ENCODE results near the gene CD55.

CD55 gene

DNA sequence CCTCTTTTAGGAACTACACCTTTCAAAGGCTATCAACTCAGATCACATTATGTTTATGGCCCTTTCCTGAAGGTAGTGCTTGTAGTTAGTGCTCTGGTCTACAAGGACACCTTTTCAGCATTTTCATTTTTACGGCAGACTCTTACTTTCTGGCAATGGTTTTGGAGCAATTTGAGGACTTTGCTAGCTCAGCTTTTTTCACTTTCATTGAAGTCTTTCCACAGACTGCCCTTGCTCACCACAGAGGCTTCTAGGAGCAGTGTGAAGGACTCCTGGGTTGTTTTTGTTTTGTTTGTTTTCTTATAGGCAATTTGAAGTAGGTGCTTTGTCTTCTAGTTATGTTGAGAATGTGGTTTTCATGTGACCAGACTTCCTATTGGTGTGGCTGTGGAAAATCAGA is 43.1 kb downstream of the CD55 start:
- DNase-seq: no peak

DNA sequence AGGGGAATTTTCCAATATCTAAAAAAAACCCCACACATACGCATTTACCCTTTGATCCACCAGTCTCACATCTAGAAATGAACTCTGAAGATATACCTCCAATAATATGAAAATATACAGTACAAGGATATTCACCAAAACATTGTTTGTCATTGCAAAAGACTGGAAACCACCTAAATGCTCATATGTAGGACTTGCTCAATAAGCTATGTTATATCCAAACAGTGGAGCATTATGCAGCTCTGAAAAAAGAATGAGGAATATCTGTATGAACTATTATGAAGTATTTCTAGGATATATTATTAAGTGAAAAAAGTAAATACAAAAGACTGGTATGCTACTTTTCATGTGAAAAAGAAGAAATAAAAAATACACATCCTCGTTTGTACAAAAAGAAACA is 43.6 kb downstream of the CD55 start:
- no peak for DNase-seq

DNA sequence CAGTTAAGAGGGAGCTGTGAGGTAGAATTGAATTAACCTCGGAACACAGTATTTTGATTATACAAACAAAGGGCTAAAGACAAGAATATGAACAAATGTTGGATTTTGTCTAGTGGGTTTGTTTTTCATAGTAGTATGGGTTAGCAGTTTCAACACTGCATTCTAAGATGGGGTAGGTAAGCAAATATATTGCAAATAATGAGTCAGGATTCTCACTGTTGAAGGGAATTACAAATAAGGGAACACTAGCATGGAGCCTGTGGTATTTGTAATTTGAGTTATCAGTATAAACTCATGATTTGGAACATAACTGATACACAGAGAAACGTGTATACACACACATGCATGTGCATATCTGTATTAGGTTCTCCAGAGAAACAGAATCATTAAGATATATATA is 44.5 kb downstream of the CD55 start:
- DNase-seq: no peak

DNA sequence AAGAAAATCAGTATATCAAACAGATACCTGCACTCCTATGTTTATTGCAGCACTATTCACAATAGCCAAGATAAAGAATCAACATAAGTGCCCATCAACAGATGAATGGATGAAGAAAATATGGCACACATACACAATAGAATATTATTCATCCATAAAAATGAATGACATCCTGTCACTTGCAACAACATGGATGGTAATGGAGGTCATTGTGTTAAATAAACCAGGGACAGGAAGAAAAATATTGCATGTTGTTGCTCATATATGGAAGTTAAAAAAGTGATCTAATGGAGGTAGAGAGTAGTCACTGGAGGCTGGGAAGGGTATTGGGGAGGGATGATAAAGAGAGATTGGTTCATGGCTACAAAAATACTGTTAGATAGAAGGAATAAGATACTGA is 67.2 kb downstream of the CD55 start:
- no peak for DNase-seq

GRCh38 chr1:207389728-207390464 is 68.4 kb downstream of the CD55 start:
- DNase-seq: no peak

- DNase-seq: no peak
Measured at GRCh38 chr1:207393610-207394009, 72.1 kb downstream of the CD55 start.

- DNase-seq: no peak
Measured at GRCh38 chr1:207396168-207396746, 74.8 kb downstream of the CD55 start.

- no peak for DNase-seq
Measured at GRCh38 chr1:207397525-207397926, 76.0 kb downstream of the CD55 start.

- DNase-seq: no peak
Measured at GRCh38 chr1:207398986-207399385, 77.5 kb downstream of the CD55 start.

- no peak for DNase-seq
Measured at GRCh38 chr1:207401578-207401977, 80.1 kb downstream of the CD55 start.

DNA sequence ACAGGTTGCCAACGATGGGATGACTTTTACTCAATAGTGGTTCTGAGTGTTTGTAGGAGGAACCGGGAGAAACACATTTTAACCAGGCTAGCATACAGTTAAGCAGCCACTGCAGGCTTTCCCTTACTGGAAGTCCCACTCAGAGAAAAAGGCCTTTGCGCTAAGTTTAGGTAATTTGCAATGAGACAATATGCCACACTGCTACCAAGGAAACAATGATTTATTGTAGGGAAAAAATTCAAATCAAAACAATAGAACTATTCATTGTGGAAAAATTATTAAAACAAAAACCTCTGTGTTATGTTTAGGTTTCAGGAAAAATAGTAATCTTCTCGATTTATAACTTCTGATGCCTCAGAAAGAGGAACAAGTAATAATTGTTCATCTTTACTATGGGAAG is 81.3 kb downstream of the CD55 start:
- no peak for DNase-seq

DNA sequence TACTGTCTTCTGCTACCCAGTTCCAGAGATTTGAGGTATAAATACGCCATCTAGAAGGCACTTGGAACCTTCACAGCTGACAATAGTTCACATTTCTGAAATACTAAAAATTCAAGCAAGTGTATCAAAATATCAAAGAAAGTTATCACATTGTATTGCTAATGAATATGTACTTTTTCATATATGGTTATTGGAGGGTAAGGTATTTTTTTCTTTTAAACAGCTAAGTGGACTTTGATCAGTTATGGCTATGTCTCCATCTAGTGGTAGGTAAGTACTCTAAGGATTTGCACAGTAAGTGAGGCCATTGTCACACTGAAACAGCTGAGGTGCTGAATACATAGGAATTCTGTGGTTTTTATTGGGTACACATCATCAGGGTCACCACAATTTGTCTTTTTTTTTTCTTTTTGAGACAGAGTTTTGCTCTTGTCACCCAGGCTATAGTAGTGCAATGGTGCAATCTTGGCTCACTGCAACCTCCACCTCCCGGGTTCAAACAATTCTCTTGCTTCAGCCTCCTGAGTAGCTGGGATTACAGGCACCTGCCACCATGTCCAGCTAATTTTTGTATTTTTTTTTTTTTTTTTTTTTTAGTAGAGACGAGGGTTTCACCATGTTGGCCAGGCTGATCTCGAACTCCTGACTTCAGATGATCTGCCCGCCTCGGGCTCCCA is 83.5 kb downstream of the CD55 start:
- DNase-seq: no peak

- no peak for DNase-seq
Measured at GRCh38 chr1:207405814-207406213, 84.3 kb downstream of the CD55 start.

DNA sequence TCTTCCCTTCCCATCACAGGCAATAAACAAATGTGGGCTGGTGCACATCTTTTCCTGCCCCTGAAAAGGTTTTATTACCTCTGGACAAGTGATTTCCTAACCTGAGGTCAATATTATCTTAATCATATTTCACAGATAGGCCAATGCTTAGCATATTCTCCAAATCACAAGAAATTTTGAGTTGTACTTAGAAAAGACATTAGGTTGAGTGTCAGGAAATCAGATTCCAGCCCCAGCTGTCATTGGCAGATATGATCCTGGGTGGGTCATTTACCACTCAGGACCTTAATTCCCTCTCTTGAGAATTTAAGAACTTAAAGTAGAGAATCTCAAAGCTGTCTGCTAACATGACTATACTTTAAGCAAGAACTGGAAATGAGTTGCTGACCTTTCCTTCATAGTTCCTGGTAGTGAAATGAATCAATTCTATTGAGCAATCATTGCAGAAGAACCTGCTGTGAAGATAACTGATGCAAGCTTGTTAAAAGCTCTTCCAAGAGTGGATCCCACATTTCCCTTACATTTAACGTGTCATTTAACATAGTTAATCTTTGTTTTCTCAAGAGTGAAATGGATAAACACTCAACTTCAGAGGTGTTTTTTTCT is 86.3 kb downstream of the CD55 start:
- no peak for DNase-seq

All from activated CD4-positive, CD25-positive, alpha-beta regulatory T cell (primary cell).